Breast epithelium (tissue), 4 donors: ENCODE data around the gene VPS35L. TPM values are rescaled to one million over a fixed set of nuclear protein-coding genes. Genes with fewer than 3 reads are reported as not detected.

ENCODE experiments used
- DNase-seq, 2 donors: peaks; one replicate each; pipeline ENCODE4 v3.0.0-alpha.2; 2019; ENCODE audit warnings: low spot score in 2 of 2
- H3K27ac ChIP-seq, 2 donors: fragments of 200-600 bp; sonication (generic) in 1 of 2; one replicate each; pipeline ENCODE4 v1.5.1; 2016 to 2019; ENCODE audit warnings: mild to moderate bottlenecking in 1 of 2
- H3K27me3 ChIP-seq, 2 donors: fragments of 200-600 bp; sonication (generic) in 1 of 2; one replicate each; pipeline versions ENCODE4 v1.5.1 to v1.6.0; 2017 to 2019; ENCODE audit warnings: control low read depth in 1 of 2, mild to moderate bottlenecking in 1 of 2
- H3K36me3 ChIP-seq: fragments of 200-600 bp; one replicate; pipeline ENCODE4 v1.5.1; 2019
- H3K4me1 ChIP-seq, 2 donors: fragments of 200-600 bp; sonication (generic); one replicate each; pipeline ENCODE4 v1.5.1; 2016 to 2019; ENCODE audit warnings: control low read depth in 1 of 2
- H3K4me3 ChIP-seq, 3 donors: fragments of 200-600 bp; sonication (generic); 1 replicate in 2 of 3; 2 replicates in 1 of 3; pipeline ENCODE4 v1.5.1; 2016 to 2019; ENCODE audit warnings: mild to moderate bottlenecking in 3 of 3, moderate library complexity in 2 of 3
- H3K9me3 ChIP-seq, 2 donors: fragments of 200-600 bp; sonication (generic) in 1 of 2; one replicate each; pipeline ENCODE4 v1.5.1; 2016 to 2019; ENCODE audit warnings: control low read depth in 1 of 2
- POLR2A ChIP-seq: fragments of 450-650 bp; IDR thresholded peaks from one replicate; pipeline ENCODE4 v1.6.1; 2016; ENCODE audit warnings: antibody characterized with exemption, mild to moderate bottlenecking, moderate library complexity
- POLR2AphosphoS5 ChIP-seq, 3 donors: sonication (generic); formaldehyde crosslinking; IDR thresholded peaks; one replicate each; pipeline ENCODE4 v1.6.1; 2017; ENCODE audit warnings: antibody characterized with exemption in 3 of 3
- intact Hi-C: fragments of 100-400 bp; cut with DNase I; formaldehyde crosslinking; loops from one replicate; pipeline ENCODE4 v1.15.1; 2023; ENCODE audit warnings: low total_unique reads
- total RNA-seq, 3 donors: library from RNA; depleted of rRNA; stranded (reverse); fragments of >200 nt; gene quantifications; one replicate each; pipeline ENCODE4 v1.1.0, GENCODE V29; 2016
- TF ChIP-seq, protein P1 (sequence below), 3 donors: fragments of 450-650 bp; IDR thresholded peaks; one replicate each; pipeline ENCODE4 v1.5.1; 2016 to 2017; ENCODE audit warnings: antibody characterized with exemption in 3 of 3, mild to moderate bottlenecking in 3 of 3, moderate library complexity in 3 of 3

Gene VPS35L
- total RNA-seq, 3 donors from 2014 or later: 36.4 to 43.3 (median 40.5) TPM

DNA sequence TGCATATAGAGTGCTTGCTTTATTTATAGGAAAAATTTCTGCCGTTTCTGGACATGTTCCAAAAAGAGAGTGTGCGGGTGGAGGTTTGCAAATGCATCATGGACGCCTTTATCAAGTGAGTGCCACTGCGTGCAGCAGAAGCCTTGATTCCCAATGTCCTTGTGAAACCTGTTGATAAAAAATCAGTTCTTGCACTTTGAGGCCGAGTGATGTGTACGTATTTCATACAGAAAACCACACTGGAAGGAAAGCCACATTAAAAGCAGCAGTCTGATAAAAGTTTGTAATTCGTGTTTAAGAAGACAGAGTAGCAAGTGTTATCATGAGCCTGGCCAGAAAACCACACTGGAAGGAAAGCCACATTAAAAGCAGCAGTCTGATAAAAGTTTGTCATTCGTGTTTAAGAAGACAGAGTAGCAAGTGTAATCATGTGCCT lies 84.5 kb downstream of the VPS35L start:
- intact Hi-C loops: no loop called here
- no peak overlapping the region for H3K27ac ChIP-seq
- H3K4me3 ChIP-seq: no peak overlapping the region
- DNase-seq: no peak
- H3K4me1 ChIP-seq: no peaks in the 10 kb centered on the region
- no peak for TF ChIP-seq POLR2AphosphoS5 (IDR thresholded peaks at IDR 0.05)
- TF ChIP-seq POLR2A: no peak
- TF ChIP-seq, protein P1, sequence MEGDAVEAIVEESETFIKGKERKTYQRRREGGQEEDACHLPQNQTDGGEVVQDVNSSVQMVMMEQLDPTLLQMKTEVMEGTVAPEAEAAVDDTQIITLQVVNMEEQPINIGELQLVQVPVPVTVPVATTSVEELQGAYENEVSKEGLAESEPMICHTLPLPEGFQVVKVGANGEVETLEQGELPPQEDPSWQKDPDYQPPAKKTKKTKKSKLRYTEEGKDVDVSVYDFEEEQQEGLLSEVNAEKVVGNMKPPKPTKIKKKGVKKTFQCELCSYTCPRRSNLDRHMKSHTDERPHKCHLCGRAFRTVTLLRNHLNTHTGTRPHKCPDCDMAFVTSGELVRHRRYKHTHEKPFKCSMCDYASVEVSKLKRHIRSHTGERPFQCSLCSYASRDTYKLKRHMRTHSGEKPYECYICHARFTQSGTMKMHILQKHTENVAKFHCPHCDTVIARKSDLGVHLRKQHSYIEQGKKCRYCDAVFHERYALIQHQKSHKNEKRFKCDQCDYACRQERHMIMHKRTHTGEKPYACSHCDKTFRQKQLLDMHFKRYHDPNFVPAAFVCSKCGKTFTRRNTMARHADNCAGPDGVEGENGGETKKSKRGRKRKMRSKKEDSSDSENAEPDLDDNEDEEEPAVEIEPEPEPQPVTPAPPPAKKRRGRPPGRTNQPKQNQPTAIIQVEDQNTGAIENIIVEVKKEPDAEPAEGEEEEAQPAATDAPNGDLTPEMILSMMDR (IDR thresholded peaks at IDR 0.05): no peak
- no peaks in the 10 kb centered on the region for H3K27me3 ChIP-seq
- no peaks in the 10 kb centered on the region for H3K36me3 ChIP-seq
- no peaks in the 10 kb centered on the region for H3K9me3 ChIP-seq

DNA sequence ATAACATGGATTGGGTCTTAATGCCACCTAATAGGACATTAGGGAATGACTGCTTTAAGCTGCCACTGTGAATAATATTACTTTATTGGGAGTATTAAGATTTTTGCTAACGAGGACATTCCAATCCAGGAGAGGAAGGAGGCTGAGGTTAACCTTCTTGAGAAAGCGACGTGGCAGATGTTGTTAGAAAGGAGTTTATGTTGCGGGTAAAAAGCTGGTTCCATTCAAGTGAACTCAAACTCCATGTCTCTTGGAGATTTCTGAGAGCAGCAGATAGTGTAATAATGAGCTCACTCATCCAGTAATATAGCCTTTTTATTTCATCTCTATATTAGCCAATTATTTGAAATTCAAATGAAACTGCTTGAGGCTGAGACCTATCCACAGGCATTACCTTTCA lies 87.0 kb downstream of the VPS35L start:
- no peaks in the 10 kb centered on the region for H3K4me1 ChIP-seq
- H3K4me3 ChIP-seq: no peak overlapping the region
- TF ChIP-seq, protein P1 (IDR thresholded peaks at IDR 0.05): no peak
- TF ChIP-seq POLR2AphosphoS5 (IDR thresholded peaks at IDR 0.05): no peak
- no peak for TF ChIP-seq POLR2A
- intact Hi-C loops: no loop called here
- H3K36me3 ChIP-seq: no peaks in the 10 kb centered on the region
- H3K9me3 ChIP-seq: no peaks in the 10 kb centered on the region
- DNase-seq: no peak
- H3K27ac ChIP-seq: no peak overlapping the region
- H3K27me3 ChIP-seq: no peaks in the 10 kb centered on the region

DNA sequence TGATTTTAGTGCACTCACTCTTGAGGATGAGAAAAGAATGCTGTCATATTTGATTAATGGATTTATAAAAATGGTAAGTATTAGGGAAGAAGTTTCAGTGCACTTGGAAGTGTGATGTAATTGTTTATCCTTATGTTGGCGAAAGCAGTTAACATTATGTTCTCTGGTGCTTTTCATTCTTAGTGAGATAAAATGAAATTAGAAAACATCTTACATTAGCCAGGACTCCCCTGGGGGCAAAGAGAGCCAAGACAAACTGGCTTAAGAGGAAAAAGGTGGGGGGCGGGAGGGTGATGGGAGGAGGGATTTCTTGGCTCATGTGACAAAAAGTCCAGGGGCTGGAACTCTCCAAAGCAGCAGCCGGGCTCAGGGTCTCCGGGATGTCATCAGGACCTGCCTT lies 89.4 kb downstream of the VPS35L start:
- DNase-seq: no peak
- H3K9me3 ChIP-seq: no peaks in the 10 kb centered on the region

DNA sequence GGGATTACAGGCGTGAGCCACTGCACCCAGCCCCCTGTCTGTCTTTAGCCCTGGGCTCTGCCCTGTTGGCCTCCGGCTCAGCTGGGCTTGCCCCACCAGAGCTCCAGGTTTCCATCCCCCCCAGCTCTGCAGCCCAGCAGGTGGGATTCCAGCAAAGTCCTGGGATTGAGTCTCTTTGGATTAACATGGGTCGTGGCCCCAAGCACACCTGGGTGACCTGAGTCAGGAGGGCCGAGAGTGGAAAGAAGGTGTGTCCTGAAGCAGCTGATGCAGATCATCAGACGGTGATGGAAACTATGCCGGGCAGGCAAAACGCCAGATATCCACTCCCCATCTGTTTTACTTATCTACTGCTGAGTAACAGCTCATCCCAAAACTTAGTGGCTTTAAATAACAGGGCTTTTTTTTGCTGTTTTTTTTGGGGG lies 90.1 kb downstream of the VPS35L start:
- Histone ChIP-seq H3K36me3 (no peaks in the 10 kb centered on the region), H3K27me3 (no peaks in the 10 kb centered on the region)

More for the DNA sequence above, 89.4 kb downstream of the VPS35L start:
- Histone ChIP-seq H3K4me1 (no peaks in the 10 kb centered on the region), H3K4me3 (peak overlapping the region in 1 of 3 donors; percentile 15), H3K27me3 (no peaks in the 10 kb centered on the region), H3K27ac (no peak overlapping the region), H3K36me3 (no peaks in the 10 kb centered on the region)
- TF ChIP-seq POLR2A (no peak), POLR2AphosphoS5 (IDR thresholded peaks at IDR 0.05) (no peak)
- TF ChIP-seq, protein P1 (IDR thresholded peaks at IDR 0.05): no peak
- intact Hi-C loops: loop anchor here (1.0 kb wide), 1 partner anchor 8 kb away; no protein-coding TSS in a partner anchor

DNA sequence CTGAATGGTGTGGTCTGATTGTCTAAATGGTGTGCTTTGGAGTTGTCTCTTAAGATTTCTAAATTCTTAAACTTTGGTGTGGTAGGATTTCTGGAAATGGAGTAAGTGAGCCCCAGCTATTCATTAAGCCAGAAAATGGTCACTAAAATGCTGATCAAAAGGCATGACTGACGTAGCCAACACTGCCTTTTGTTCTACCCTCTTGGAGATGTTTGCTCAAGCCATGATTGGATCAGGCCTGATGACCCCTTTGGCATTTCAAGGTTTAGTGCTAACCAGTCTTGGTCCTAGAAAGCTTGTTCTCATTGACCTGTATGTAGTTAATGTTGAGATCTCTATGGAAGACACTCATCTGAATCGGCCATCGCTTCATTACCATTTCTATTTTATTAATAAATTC lies 94.5 kb downstream of the VPS35L start:
- Histone ChIP-seq H3K4me1 (no peaks in the 10 kb centered on the region), H3K27ac (no peak overlapping the region), H3K4me3 (no peak overlapping the region), H3K36me3 (no peaks in the 10 kb centered on the region), H3K9me3 (no peaks in the 10 kb centered on the region), H3K27me3 (no peaks in the 10 kb centered on the region)
- TF ChIP-seq, protein P1 (IDR thresholded peaks at IDR 0.05): no peak
- no peak for TF ChIP-seq POLR2AphosphoS5 (IDR thresholded peaks at IDR 0.05)
- no peak for TF ChIP-seq POLR2A
- intact Hi-C loops: no loop called here
- DNase-seq: no peak

More for the DNA sequence above, 90.1 kb downstream of the VPS35L start:
- intact Hi-C loops: loop anchor here (1.0 kb wide), 1 partner anchor 8 kb away; no protein-coding TSS in a partner anchor
- TF ChIP-seq, protein P1 (IDR thresholded peaks at IDR 0.05): no peak
- no peak for TF ChIP-seq POLR2AphosphoS5 (IDR thresholded peaks at IDR 0.05)
- no peak for TF ChIP-seq POLR2A
- H3K27ac ChIP-seq: peak overlapping the region in 1 of 2 donors; percentile 50
- no peaks in the 10 kb centered on the region for H3K4me1 ChIP-seq
- DNase-seq: no peak
- no peaks in the 10 kb centered on the region for H3K9me3 ChIP-seq
- peak overlapping the region in 2 of 3 donors; percentile 15 to 38 for H3K4me3 ChIP-seq
